ENCODE data around the gene ADAM22. TPM values are rescaled to one million over a fixed set of nuclear protein-coding genes. Genes with fewer than 3 reads are reported as not detected.

Gene ADAM22
- total and polyA plus RNA-seq, 12 donors: 2.3 to 35.0 (median 17.0) TPM

GRCh38 chr7:88089561-88089960, 155.5 kb downstream of the ADAM22 start:
- no peaks in the 10 kb centered on the region for H3K36me3 ChIP-seq (replicated peaks in 1 of 2)
- H3K9me3 ChIP-seq (replicated peaks in 1 of 3): no peaks in the 10 kb centered on the region
- peaks cover 0 to 19% of the 10 kb centered on the region in 2 donors for H3K4me1 ChIP-seq (replicated peaks in 1 of 2)
- TF ChIP-seq CTCF (IDR thresholded peaks at IDR 0.05) (no peak), POLR2A (IDR thresholded peaks at IDR 0.05) (no peak)
- intact Hi-C loops (cut with DNase I): no loop called here
- H3K27me3 ChIP-seq: no peaks in the 10 kb centered on the region
- no peak for DNase-seq
- 40 to 63% (median 55%) methylated on average over 1 of the region's 1 CpG for WGBS, 4 donors
- no peak overlapping the region for H3K27ac ChIP-seq
- no peak overlapping the region for H3K4me3 ChIP-seq

GRCh38 chr7:88090240-88090639, 156.2 kb downstream of the ADAM22 start:
- intact Hi-C loops (cut with DNase I): no loop called here
- 57 to 86% (median 65%) methylated on average over 1 of the region's 1 CpG for WGBS, 4 donors

GRCh38 chr7:88090671-88091070, 156.6 kb downstream of the ADAM22 start:
- H3K36me3 ChIP-seq (replicated peaks in 1 of 2): no peaks in the 10 kb centered on the region
- no peaks in the 10 kb centered on the region for H3K27me3 ChIP-seq
- H3K4me1 ChIP-seq (replicated peaks in 1 of 2): peaks cover 0 to 19% of the 10 kb centered on the region in 2 donors
- intact Hi-C loops (cut with DNase I): no loop called here
- DNase-seq: peak in 1 of 7 donors; percentile 11
- TF ChIP-seq CTCF (IDR thresholded peaks at IDR 0.05) (no peak), POLR2A (IDR thresholded peaks at IDR 0.05) (no peak)
- H3K9me3 ChIP-seq (replicated peaks in 1 of 3): no peaks in the 10 kb centered on the region
- H3K4me3 ChIP-seq: peak overlapping the region in 2 of 4 donors; percentile 6 to 30
- H3K27ac ChIP-seq: no peak overlapping the region
- 1 to 3% (median 2%) methylated on average over 2 of the region's 2 CpGs for WGBS, 4 donors

More at GRCh38 chr7:88090240-88090639, 156.2 kb downstream of the ADAM22 start:
- peaks cover 0 to 19% of the 10 kb centered on the region in 2 donors for H3K4me1 ChIP-seq (replicated peaks in 1 of 2)
- no peaks in the 10 kb centered on the region for H3K9me3 ChIP-seq (replicated peaks in 1 of 3)
- TF ChIP-seq CTCF (IDR thresholded peaks at IDR 0.05) (no peak), POLR2A (IDR thresholded peaks at IDR 0.05) (no peak)
- H3K36me3 ChIP-seq (replicated peaks in 1 of 2): no peaks in the 10 kb centered on the region
- no peaks in the 10 kb centered on the region for H3K27me3 ChIP-seq
- H3K4me3 ChIP-seq: peak overlapping the region in 2 of 4 donors; percentile 6 to 30
- DNase-seq: no peak
- no peak overlapping the region for H3K27ac ChIP-seq

- Histone ChIP-seq H3K27ac (no peak overlapping the region), H3K9me3 (replicated peaks in 1 of 3) (no peaks in the 10 kb centered on the region), H3K36me3 (replicated peaks in 1 of 2) (no peaks in the 10 kb centered on the region), H3K4me3 (no peak overlapping the region), H3K27me3 (no peaks in the 10 kb centered on the region), H3K4me1 (replicated peaks in 1 of 2) (peaks cover 0 to 19% of the 10 kb centered on the region in 2 donors)
- 90 to 97% (median 94%) methylated on average over 3 of the region's 3 CpGs for WGBS, 4 donors
- intact Hi-C loops (cut with DNase I): no loop called here
- no peak for DNase-seq
- no peak for TF ChIP-seq POLR2A (IDR thresholded peaks at IDR 0.05)
- no peak for TF ChIP-seq CTCF (IDR thresholded peaks at IDR 0.05)
Measured at GRCh38 chr7:88091988-88092675, 158.1 kb downstream of the ADAM22 start.
